ENCODE measurements around the gene DAGLA. TPM values are rescaled to one million over a fixed set of nuclear protein-coding genes. Genes with fewer than 3 reads are reported as not detected.

Gene DAGLA
- total RNA-seq, 1 experiment from 2014 or later, result 4.5 TPM

DNA sequence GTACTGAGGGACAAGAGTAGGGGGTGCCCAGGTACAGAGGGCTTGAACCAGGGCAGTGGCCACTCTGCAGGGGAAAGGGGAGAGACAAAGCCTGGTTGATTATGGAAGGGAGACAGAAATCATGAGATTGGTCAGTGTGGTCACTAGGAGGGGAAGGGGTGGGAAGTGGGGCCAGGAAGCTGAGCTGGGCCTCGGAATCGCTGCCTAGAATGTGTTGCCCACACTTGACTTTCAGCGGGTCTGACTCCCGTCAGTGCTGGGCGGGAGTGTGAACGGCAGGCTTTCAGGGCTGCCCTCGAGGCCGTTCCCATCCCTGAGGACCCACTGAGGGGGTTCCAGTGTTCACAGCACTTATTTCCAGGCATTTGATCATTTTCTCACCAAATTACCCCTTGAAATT lies 5.9 kb downstream of the DAGLA start:
- Mint-ChIP-seq H3K27me3 (ENCODE audit: low read depth) (peaks cover 2% of the 10 kb centered on the region; the same call in 1 of the 2 replicates), H3K4me3 (no peak overlapping the region), H3K4me1 (peaks cover 8 to 14% of the 10 kb centered on the region in 2 experiments), H3K9me3 (no peaks in the 10 kb centered on the region), H3K36me3 (ENCODE audit: insufficient read depth in 1 of 3, low read depth in 3 of 3) (peaks cover 0 to 1% (median 0%) of the 10 kb centered on the region in 3 experiments; a peak in 2 of 7 replicates), H3K27ac (peak overlapping the region in 1 of 3 experiments; percentile 83; a peak in 3 of 7 replicates)
- no peaks in the 10 kb centered on the region for H3K27me3 ChIP-seq (ENCODE audit: insufficient read depth, low read length)
- no peak overlapping the region for H3K4me2 ChIP-seq (ENCODE audit: insufficient read depth, insufficient read length, low read length)
- H4K5ac ChIP-seq (ENCODE audit: insufficient read length, low read depth, low read length), result no peak overlapping the region
- no peak overlapping the region for H2BK12ac ChIP-seq (ENCODE audit: insufficient read length, low read depth, low read length)
- no peaks in the 10 kb centered on the region for H4K20me1 ChIP-seq (ENCODE audit: control insufficient read depth, insufficient read depth, insufficient read length)
- no peak overlapping the region for H3T11ph ChIP-seq (ENCODE audit: low read length)
- H3K14ac ChIP-seq (ENCODE audit: insufficient read depth, low read length), result no peak overlapping the region
- no peak overlapping the region for H3K9ac ChIP-seq (ENCODE audit: extremely low read depth, insufficient read length, low read length)
- H2BK15ac ChIP-seq (ENCODE audit: low read depth, low read length), result no peak overlapping the region
- H3K23me2 ChIP-seq (ENCODE audit: insufficient read length, low read depth, low read length, poor library complexity, severe bottlenecking), result no peaks in the 10 kb centered on the region
- H3K27ac ChIP-seq (ENCODE audit: insufficient read length, low read depth, low read length), result no peak overlapping the region
- DNase-seq, result no peak
- H3K79me2 ChIP-seq (ENCODE audit: insufficient read depth, low read length), result no peaks in the 10 kb centered on the region
- H4K8ac ChIP-seq (replicated peaks; ENCODE audit: insufficient read length, low read depth, low read length), result no peak overlapping the region
- H4K91ac ChIP-seq (ENCODE audit: insufficient read length, low read depth, low read length), result no peak overlapping the region
- no peak overlapping the region for H2AK5ac ChIP-seq (ENCODE audit: insufficient read length, low read length)
- no peak overlapping the region for H2BK5ac ChIP-seq (ENCODE audit: insufficient read length, low read length)
- H3K9me3 ChIP-seq (ENCODE audit: control insufficient read depth, low read depth, low read length), result no peaks in the 10 kb centered on the region
- TF ChIP-seq, protein P1, sequence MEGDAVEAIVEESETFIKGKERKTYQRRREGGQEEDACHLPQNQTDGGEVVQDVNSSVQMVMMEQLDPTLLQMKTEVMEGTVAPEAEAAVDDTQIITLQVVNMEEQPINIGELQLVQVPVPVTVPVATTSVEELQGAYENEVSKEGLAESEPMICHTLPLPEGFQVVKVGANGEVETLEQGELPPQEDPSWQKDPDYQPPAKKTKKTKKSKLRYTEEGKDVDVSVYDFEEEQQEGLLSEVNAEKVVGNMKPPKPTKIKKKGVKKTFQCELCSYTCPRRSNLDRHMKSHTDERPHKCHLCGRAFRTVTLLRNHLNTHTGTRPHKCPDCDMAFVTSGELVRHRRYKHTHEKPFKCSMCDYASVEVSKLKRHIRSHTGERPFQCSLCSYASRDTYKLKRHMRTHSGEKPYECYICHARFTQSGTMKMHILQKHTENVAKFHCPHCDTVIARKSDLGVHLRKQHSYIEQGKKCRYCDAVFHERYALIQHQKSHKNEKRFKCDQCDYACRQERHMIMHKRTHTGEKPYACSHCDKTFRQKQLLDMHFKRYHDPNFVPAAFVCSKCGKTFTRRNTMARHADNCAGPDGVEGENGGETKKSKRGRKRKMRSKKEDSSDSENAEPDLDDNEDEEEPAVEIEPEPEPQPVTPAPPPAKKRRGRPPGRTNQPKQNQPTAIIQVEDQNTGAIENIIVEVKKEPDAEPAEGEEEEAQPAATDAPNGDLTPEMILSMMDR (conservative IDR thresholded peaks at IDR 0.05), result no peak
- no peak overlapping the region for H3K4ac ChIP-seq (ENCODE audit: low read depth, low read length)
- H3K56ac ChIP-seq (ENCODE audit: insufficient read length, low read depth, low read length), result no peak overlapping the region
- H3K79me1 ChIP-seq (ENCODE audit: insufficient read depth, low read depth, low read length, poor library complexity, severe bottlenecking), result no peaks in the 10 kb centered on the region
- no peak overlapping the region for H2BK20ac ChIP-seq (ENCODE audit: low read depth, low read length, poor library complexity, severe bottlenecking)
- H3K18ac ChIP-seq (ENCODE audit: insufficient read length, low read depth, low read length), result no peak overlapping the region
- no peak overlapping the region for H3K23ac ChIP-seq (ENCODE audit: insufficient read length, low read depth, low read length)
- no peaks in the 10 kb centered on the region; the same call in 1 of the 2 replicates for H3K4me1 ChIP-seq (ENCODE audit: insufficient read depth, low read length)
- H2AFZ ChIP-seq (ENCODE audit: low read length), result no peak overlapping the region
- no CpG with 5 or more reads among the region's 8 CpGs for WGBS (ENCODE audit: extremely low coverage, insufficient read length, low lambda C conversion rate)
- H2BK120ac ChIP-seq (ENCODE audit: low read depth, low read length, poor library complexity, severe bottlenecking), result no peak overlapping the region

Data from H9 (cell line).